ENCODE measurements around the gene KCNJ15. TPM values are rescaled to one million over a fixed set of nuclear protein-coding genes. Genes with fewer than 3 reads are reported as not detected.

KCNJ15 gene
- total RNA-seq, 1 donor = under 0.01 TPM

GRCh38 chr21:38249256-38249655, 7.5 kb upstream of the KCNJ15 start:
- no peak for DNase-seq (ENCODE audit: low read depth)
- TF ChIP-seq CTCF (IDR thresholded peaks at IDR 0.05; ENCODE audit: insufficient read depth, low read depth, low read length) = no peak
- H3K4me3 ChIP-seq (ENCODE audit: low read depth, low read length) = no peak overlapping the region

- TF ChIP-seq CTCF (IDR thresholded peaks at IDR 0.05; ENCODE audit: insufficient read depth, low read depth, low read length) = no peak
- H3K4me3 ChIP-seq (ENCODE audit: low read depth, low read length) = no peak overlapping the region
- DNase-seq (ENCODE audit: low read depth) = no peak
Observed at GRCh38 chr21:38249696-38250278, 7.0 kb upstream of the KCNJ15 start.

- TF ChIP-seq CTCF (IDR thresholded peaks at IDR 0.05; ENCODE audit: insufficient read depth, low read depth, low read length) = no peak
- H3K4me3 ChIP-seq (ENCODE audit: low read depth, low read length) = no peak overlapping the region
- no peak for DNase-seq (ENCODE audit: low read depth)
Observed at GRCh38 chr21:38250991-38251418, 5.8 kb upstream of the KCNJ15 start.

- no peak for DNase-seq (ENCODE audit: low read depth)
- no peak for TF ChIP-seq CTCF (IDR thresholded peaks at IDR 0.05; ENCODE audit: insufficient read depth, low read depth, low read length)
- no peak overlapping the region for H3K4me3 ChIP-seq (ENCODE audit: low read depth, low read length)
Observed at GRCh38 chr21:38254970-38255369, 1.8 kb upstream of the KCNJ15 start.

GRCh38 chr21:38255571-38256117, 1.1 kb upstream of the KCNJ15 start:
- no peak for DNase-seq (ENCODE audit: low read depth)

GRCh38 chr21:38257667-38258066, 876 bp downstream of the KCNJ15 start:
- H3K4me3 ChIP-seq (ENCODE audit: low read depth, low read length) = no peak overlapping the region
- DNase-seq (ENCODE audit: low read depth) = no peak
- no peak for TF ChIP-seq CTCF (IDR thresholded peaks at IDR 0.05; ENCODE audit: insufficient read depth, low read depth, low read length)

More at GRCh38 chr21:38255571-38256117, 1.1 kb upstream of the KCNJ15 start:
- H3K4me3 ChIP-seq (ENCODE audit: low read depth, low read length) = no peak overlapping the region
- TF ChIP-seq CTCF (IDR thresholded peaks at IDR 0.05; ENCODE audit: insufficient read depth, low read depth, low read length) = no peak

All from fibroblast of villous mesenchyme (primary cell).